Mononuclear cell (primary cell): ENCODE data around the gene NOL3. TPM values are rescaled to one million over a fixed set of nuclear protein-coding genes. Genes with fewer than 3 reads are reported as not detected.

ENCODE experiments used
- H3K27me3 ChIP-seq: 2 replicates; pipeline ENCODE4 v1.6.0; 2011; ENCODE audit warnings: low read length, control low read depth; ENCODE audit not compliant: insufficient read depth
- H3K4me1 ChIP-seq: 2 replicates; pipeline ENCODE4 v1.5.1; 2011; ENCODE audit warnings: mild to moderate bottlenecking, low read length, control low read depth; ENCODE audit not compliant: insufficient read depth
- H3K4me3 ChIP-seq: 2 replicates; pipeline ENCODE4 v1.5.1; 2011; ENCODE audit warnings: mild to moderate bottlenecking, low read length, moderate library complexity
- H3K9me3 ChIP-seq: 2 replicates; pipeline ENCODE4 v1.5.1; 2011; ENCODE audit warnings: low read depth, mild to moderate bottlenecking, control low read depth, low read length
- total RNA-seq: library from RNA; depleted of rRNA; stranded (reverse); fragments of >200 nt; gene quantifications from one replicate; pipeline ENCODE4 v1.2.3, GENCODE V29; 2012

Gene NOL3
- total RNA-seq, 1 donor = 0.73 TPM

GRCh38 chr16:67198238-67198734, 27.9 kb downstream of the NOL3 start:
- H3K27me3 ChIP-seq = no peaks in the 10 kb centered on the region
- no peak overlapping the region for H3K4me3 ChIP-seq
- no peaks in the 10 kb centered on the region for H3K9me3 ChIP-seq
- H3K4me1 ChIP-seq = peaks cover 11% of the 10 kb centered on the region

DNA sequence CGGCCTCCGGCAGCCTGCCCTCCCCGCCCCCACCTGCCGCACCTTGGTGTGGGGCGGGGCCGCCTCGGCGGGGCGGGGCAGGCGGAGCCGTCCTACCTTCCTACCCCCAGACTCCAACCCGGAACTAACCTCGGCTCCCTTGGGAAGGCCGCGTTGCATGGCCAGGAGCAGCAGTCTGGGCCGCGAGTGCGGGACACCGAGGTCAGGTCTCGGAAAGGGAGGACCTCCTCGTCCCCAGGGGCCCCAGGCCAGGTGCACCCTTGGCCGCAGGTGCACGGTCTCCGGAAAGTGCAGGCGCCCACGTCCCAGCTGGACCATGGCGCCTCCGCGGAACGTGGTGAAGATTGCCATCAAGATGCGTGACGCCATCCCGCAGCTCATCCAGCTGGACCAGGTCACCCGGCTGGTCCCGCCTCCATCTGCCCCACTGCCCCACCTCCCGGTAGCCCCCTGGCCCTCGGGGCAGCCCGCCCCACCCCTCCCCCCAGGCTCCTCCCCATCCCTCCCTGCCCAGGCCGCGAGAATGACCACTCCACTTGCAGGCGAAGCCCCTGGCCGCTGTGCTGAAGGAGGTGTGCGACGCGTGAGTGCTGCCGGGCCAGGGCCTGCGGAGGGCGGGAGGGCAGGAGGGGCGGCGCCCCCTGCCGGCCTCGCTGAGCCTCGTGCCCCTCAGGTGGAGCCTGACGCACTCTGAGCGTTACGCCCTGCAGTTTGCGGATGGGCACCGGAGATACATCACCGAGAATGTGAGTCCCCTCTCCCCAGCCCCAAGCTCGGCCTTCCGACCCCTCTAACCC, 28.9 kb downstream of the NOL3 start, which contains the start of gene ELMO3:
TSS of gene ELMO3 (plus strand) at position 121 of the 797 bp plus-strand sequence. CDS start at position 317, 196 bp downstream.
- Histone ChIP-seq H3K4me3 (no peak within 1 kb of the TSS), H3K4me1 (peaks cover 2% of the 10 kb centered on the region), H3K27me3 (no peaks in the 10 kb centered on the region), H3K9me3 (no peaks in the 10 kb centered on the region)

- Histone ChIP-seq H3K27me3 (no peaks in the 10 kb centered on the region), H3K9me3 (no peaks in the 10 kb centered on the region), H3K4me3 (no peak overlapping the region), H3K4me1 (no peaks in the 10 kb centered on the region)
Observed at GRCh38 chr16:67199808-67200198, 29.5 kb downstream of the NOL3 start.

- Histone ChIP-seq H3K4me1 (no peaks in the 10 kb centered on the region), H3K9me3 (no peaks in the 10 kb centered on the region), H3K4me3 (no peak overlapping the region), H3K27me3 (no peaks in the 10 kb centered on the region)
Observed at GRCh38 chr16:67200491-67200890, 30.2 kb downstream of the NOL3 start.

- no peaks in the 10 kb centered on the region for H3K4me1 ChIP-seq
- no peak overlapping the region for H3K4me3 ChIP-seq
- H3K27me3 ChIP-seq = no peaks in the 10 kb centered on the region
- H3K9me3 ChIP-seq = no peaks in the 10 kb centered on the region
Observed at GRCh38 chr16:67201411-67202345, 31.3 kb downstream of the NOL3 start.

- Histone ChIP-seq H3K27me3 (no peaks in the 10 kb centered on the region), H3K4me1 (no peaks in the 10 kb centered on the region), H3K4me3 (no peak overlapping the region), H3K9me3 (no peaks in the 10 kb centered on the region)
Observed at GRCh38 chr16:67202426-67202825, 32.1 kb downstream of the NOL3 start.

- no peaks in the 10 kb centered on the region for H3K9me3 ChIP-seq
- H3K4me1 ChIP-seq = no peaks in the 10 kb centered on the region
- no peak overlapping the region for H3K4me3 ChIP-seq
- no peaks in the 10 kb centered on the region for H3K27me3 ChIP-seq
Observed at GRCh38 chr16:67202956-67203493, 32.7 kb downstream of the NOL3 start.

DNA sequence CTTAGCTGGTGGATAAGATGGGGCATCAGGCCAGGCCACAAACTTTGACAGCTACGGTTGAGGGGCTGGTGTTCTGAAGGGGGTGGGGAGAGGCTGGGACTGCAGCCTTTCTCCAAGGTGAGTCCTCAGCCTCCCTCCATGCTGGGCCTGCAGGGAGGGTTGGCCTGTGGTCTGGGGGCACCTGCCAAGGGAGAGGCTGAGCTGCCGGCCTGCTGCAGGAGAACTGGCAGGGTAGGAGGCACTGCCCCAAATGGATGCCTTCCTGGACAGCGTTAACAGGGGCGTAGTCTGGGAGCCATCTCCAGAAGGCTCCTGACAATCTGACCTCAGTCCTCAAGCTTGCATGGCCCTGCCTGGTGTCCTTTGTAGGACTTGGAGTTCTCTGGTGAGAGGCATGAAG, 33.7 kb downstream of the NOL3 start:
- Histone ChIP-seq H3K27me3 (no peaks in the 10 kb centered on the region), H3K9me3 (no peaks in the 10 kb centered on the region), H3K4me3 (no peak overlapping the region), H3K4me1 (no peaks in the 10 kb centered on the region)

DNA sequence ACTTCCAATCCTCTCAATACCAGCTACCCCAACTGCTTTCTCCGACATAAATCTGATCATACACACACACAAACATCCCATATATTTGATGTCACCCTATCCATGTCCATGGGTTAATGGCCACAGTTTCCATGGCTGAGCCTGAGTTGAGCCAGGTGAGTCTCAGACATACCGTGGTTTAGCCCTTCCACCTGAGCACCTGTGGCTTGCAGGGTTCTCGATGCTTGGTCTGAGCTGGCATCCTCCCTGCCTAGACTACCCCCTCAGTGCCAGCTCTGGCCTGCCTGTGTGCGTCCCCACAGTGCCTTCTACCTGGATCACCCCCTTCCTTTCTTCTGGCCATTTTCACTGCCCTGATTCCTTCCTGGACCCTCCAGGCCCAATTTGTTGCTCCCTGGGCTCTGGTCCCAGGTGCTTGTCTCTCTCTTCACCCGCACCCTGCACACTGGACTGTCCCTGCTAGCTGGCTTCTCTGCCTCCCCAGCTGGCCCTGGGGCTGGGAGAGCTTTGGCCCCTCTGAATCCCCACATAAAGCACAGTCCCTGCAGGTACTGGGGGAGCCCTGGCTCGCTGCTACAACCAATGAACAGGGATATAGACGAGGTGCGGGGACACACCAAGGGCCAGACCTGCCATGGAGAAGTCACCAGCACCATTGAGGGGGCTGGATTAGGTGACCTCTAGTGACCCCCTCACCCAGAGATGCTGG, 35.9 kb downstream of the NOL3 start:
- Histone ChIP-seq H3K9me3 (no peaks in the 10 kb centered on the region), H3K4me1 (no peaks in the 10 kb centered on the region), H3K27me3 (no peaks in the 10 kb centered on the region), H3K4me3 (no peak overlapping the region)

GRCh38 chr16:67206838-67207248, 36.5 kb downstream of the NOL3 start:
- H3K4me3 ChIP-seq = no peak overlapping the region
- no peaks in the 10 kb centered on the region for H3K4me1 ChIP-seq
- no peaks in the 10 kb centered on the region for H3K9me3 ChIP-seq
- no peaks in the 10 kb centered on the region for H3K27me3 ChIP-seq

GRCh38 chr16:67207249-67208091, 37.1 kb downstream of the NOL3 start:
- Histone ChIP-seq H3K4me1 (no peaks in the 10 kb centered on the region), H3K9me3 (no peaks in the 10 kb centered on the region), H3K27me3 (no peaks in the 10 kb centered on the region), H3K4me3 (no peak overlapping the region)

GRCh38 chr16:67208154-67208896, 38.0 kb downstream of the NOL3 start:
- H3K4me3 ChIP-seq = no peak overlapping the region
- no peaks in the 10 kb centered on the region for H3K4me1 ChIP-seq
- H3K27me3 ChIP-seq = no peaks in the 10 kb centered on the region
- no peaks in the 10 kb centered on the region for H3K9me3 ChIP-seq

DNA sequence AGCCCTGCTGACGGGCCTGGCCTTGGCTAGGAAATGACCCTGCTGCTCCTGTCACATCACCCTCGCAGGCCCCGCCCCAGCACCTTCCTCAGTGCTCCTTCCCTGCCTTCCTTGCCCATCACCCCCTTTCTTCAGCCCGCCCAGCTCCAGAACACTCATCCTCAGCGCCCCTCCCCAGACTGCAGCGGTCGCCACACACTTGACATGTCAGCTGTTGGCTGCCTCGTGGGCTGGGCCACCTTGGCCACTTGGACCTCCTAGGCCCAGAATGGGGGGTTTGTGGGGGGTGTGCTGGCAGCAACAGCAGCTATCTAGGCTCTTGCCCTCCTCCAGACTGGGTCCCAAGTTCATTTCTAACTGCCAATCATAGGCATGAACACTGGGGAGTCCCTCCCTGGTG, 39.2 kb downstream of the NOL3 start:
- Histone ChIP-seq H3K4me1 (no peaks in the 10 kb centered on the region), H3K4me3 (no peak overlapping the region), H3K27me3 (no peaks in the 10 kb centered on the region), H3K9me3 (no peaks in the 10 kb centered on the region)
